Suprapubic skin (tissue), 4 donors: Measurements from ENCODE around the gene CLSTN2. TPM values are rescaled to one million over a fixed set of nuclear protein-coding genes. Genes with fewer than 3 reads are reported as not detected.

Experiments used
- DNase-seq, 2 donors: peaks; one replicate each; pipeline ENCODE4 v3.0.0-alpha.2; 2019; ENCODE audit warnings: low spot score in 2 of 2
- H3K27ac ChIP-seq: fragments of 200-600 bp; sonication (generic); one replicate; pipeline ENCODE4 v1.5.1; 2019
- H3K27me3 ChIP-seq: fragments of 200-600 bp; sonication (generic); one replicate; pipeline ENCODE4 v1.5.1; 2019
- H3K36me3 ChIP-seq: fragments of 200-600 bp; sonication (generic); one replicate; pipeline ENCODE4 v1.5.1; 2019
- H3K4me1 ChIP-seq: fragments of 200-600 bp; sonication (generic); one replicate; pipeline ENCODE4 v1.5.1; 2019
- H3K4me3 ChIP-seq: fragments of 200-600 bp; sonication (generic); one replicate; pipeline ENCODE4 v1.5.1; 2019; ENCODE audit warnings: mild to moderate bottlenecking
- H3K9me3 ChIP-seq: fragments of 200-600 bp; sonication (generic); one replicate; pipeline ENCODE4 v1.5.1; 2019
- EP300 ChIP-seq: sonication (generic); formaldehyde crosslinking; IDR thresholded peaks from one replicate; pipeline ENCODE4 v1.6.1; 2017; ENCODE audit warnings: antibody characterized with exemption
- POLR2A ChIP-seq, 2 donors: fragments of 450-650 bp; IDR thresholded peaks; one replicate each; pipeline ENCODE4 v1.6.1; 2017; ENCODE audit warnings: antibody characterized with exemption in 2 of 2, mild to moderate bottlenecking in 2 of 2, moderate library complexity in 2 of 2
- POLR2AphosphoS5 ChIP-seq, 3 donors: sonication (generic); formaldehyde crosslinking; IDR thresholded peaks; one replicate each; pipeline ENCODE4 v1.6.1; 2017; ENCODE audit warnings: antibody characterized with exemption in 3 of 3
- WGBS: methylation state at CpG from one replicate; pipeline ENCODE4 v1.1.5; 2018; 5-methylcytosine and 5-hydroxymethylcytosine counted together
- total RNA-seq, 4 donors: library from RNA; depleted of rRNA; stranded (reverse); fragments of >200 nt; gene quantifications; one replicate each; pipeline ENCODE4 v1.1.0, GENCODE V29; 2016
- TF ChIP-seq, protein P1 (sequence below), 2 donors: fragments of 200-600 bp in 1 of 2; fragments of 450-650 bp in 1 of 2; sonication (generic) in 1 of 2; IDR thresholded peaks; one replicate each; pipeline ENCODE4 v1.5.1; 2016 to 2019; ENCODE audit warnings: antibody characterized with exemption in 2 of 2, mild to moderate bottlenecking in 1 of 2, moderate library complexity in 1 of 2

Gene CLSTN2
- total RNA-seq, 4 donors from 2014 or later, result 4.3 to 14.1 (median 7.4) TPM

DNA sequence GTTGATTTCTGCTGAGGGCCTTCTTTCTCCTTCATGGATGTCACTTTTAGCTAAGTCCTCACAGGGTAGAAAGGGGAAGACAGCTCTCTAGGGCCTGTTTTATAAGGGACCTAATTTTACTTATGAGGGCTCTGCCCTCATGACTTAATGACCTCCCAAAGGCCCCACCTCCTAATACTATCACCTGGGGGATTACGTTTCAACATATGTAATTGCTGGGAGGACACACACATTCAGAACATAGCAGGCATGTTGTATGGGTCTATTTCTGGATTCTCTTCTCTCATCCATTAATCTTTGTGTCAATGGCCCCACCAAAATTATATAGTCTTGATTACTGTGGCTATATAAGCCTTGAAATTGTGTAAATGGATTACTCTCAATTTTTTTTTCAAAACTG, 255.0 kb downstream of the CLSTN2 start:
- Histone ChIP-seq H3K27me3 (no peaks in the 10 kb centered on the region), H3K9me3 (no peaks in the 10 kb centered on the region), H3K4me1 (peaks cover 9% of the 10 kb centered on the region), H3K27ac (no peak overlapping the region), H3K4me3 (no peak overlapping the region), H3K36me3 (no peaks in the 10 kb centered on the region)
- DNase-seq, result no peak
- TF ChIP-seq EP300, result no peak
- no peak for TF ChIP-seq POLR2AphosphoS5 (IDR thresholded peaks at IDR 0.05)
- TF ChIP-seq, protein P1, sequence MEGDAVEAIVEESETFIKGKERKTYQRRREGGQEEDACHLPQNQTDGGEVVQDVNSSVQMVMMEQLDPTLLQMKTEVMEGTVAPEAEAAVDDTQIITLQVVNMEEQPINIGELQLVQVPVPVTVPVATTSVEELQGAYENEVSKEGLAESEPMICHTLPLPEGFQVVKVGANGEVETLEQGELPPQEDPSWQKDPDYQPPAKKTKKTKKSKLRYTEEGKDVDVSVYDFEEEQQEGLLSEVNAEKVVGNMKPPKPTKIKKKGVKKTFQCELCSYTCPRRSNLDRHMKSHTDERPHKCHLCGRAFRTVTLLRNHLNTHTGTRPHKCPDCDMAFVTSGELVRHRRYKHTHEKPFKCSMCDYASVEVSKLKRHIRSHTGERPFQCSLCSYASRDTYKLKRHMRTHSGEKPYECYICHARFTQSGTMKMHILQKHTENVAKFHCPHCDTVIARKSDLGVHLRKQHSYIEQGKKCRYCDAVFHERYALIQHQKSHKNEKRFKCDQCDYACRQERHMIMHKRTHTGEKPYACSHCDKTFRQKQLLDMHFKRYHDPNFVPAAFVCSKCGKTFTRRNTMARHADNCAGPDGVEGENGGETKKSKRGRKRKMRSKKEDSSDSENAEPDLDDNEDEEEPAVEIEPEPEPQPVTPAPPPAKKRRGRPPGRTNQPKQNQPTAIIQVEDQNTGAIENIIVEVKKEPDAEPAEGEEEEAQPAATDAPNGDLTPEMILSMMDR (IDR thresholded peaks at IDR 0.05), result no peak
- TF ChIP-seq POLR2A (IDR thresholded peaks at IDR 0.05), result no peak
- 88% methylated on average over 1 of the region's 1 CpG for WGBS

DNA sequence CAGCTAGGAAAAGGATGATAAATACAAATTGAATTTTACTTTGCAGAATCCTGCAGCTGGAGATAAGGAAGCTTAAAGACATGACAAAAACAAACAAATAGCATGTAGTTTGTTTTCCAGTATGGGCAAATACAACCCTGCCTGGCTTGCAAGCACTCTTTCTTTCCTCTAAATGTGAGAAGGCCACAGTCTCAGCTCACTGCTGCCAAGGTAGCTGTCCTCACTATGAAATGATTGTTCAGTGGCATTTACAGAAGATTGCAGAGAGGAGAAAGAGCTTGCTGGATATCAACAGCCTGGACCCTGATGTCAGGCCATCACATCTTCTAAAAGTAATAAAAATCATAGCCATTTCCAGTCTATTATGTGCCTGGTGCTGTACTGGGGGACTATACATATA, 262.0 kb downstream of the CLSTN2 start:
- Histone ChIP-seq H3K4me3 (no peak overlapping the region), H3K9me3 (no peaks in the 10 kb centered on the region), H3K36me3 (no peaks in the 10 kb centered on the region), H3K27me3 (no peaks in the 10 kb centered on the region), H3K4me1 (no peaks in the 10 kb centered on the region), H3K27ac (no peak overlapping the region)
- TF ChIP-seq POLR2AphosphoS5 (IDR thresholded peaks at IDR 0.05) (no peak), POLR2A (IDR thresholded peaks at IDR 0.05) (no peak), EP300 (no peak)
- TF ChIP-seq, protein P1 (IDR thresholded peaks at IDR 0.05), result no peak
- DNase-seq, result no peak

DNA sequence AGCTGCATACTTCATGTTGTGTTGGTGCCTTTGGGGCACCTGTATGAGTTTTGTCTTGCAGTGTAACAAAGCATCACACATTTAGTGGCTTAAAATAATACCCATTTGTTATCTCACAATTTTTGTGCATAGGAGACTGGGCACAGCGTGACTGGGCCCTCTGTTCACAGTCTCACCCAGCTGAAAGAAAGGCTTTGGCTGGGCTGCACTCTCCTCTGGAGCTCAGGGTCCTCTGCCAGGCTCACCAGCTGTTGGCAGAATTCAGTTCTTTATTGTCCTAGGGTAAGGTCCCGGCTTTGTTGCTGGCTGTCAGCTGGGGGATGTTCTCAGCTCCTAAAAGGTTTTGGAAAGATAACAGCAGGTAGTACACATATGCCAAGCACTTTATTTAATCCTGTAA, 263.3 kb downstream of the CLSTN2 start:
- 88% methylated on average over 2 of the region's 2 CpGs for WGBS
- H3K27me3 ChIP-seq, result no peaks in the 10 kb centered on the region
- no peaks in the 10 kb centered on the region for H3K9me3 ChIP-seq
- DNase-seq, result no peak
- H3K36me3 ChIP-seq, result no peaks in the 10 kb centered on the region
- H3K27ac ChIP-seq, result no peak overlapping the region
- no peak for TF ChIP-seq EP300
- TF ChIP-seq, protein P1 (IDR thresholded peaks at IDR 0.05), result no peak
- TF ChIP-seq POLR2A (IDR thresholded peaks at IDR 0.05), result no peak
- no peak for TF ChIP-seq POLR2AphosphoS5 (IDR thresholded peaks at IDR 0.05)
- no peak overlapping the region for H3K4me3 ChIP-seq
- no peaks in the 10 kb centered on the region for H3K4me1 ChIP-seq

DNA sequence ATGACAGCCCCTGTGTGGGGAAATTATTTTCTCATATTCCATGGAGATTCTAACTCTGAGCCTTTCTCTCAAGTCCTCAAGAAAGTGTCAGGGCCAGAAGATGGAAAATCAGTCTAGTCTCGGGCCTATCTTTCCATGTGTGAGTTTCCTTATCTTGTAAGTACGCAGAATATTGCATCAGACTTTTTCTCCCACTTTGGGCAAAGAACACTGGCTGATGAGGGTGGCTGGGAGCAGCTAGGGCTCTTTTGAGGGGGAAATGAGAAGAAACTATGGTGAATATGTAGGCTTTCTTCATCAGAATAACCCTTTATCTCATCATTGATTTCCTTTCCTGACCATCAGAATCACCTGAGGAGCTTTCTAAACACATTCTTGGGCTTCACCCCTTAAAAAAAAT, 264.0 kb downstream of the CLSTN2 start:
- no peak overlapping the region for H3K27ac ChIP-seq
- 96% methylated on average over 2 of the region's 2 CpGs for WGBS
- H3K4me1 ChIP-seq, result no peaks in the 10 kb centered on the region
- TF ChIP-seq POLR2AphosphoS5 (IDR thresholded peaks at IDR 0.05) (no peak), POLR2A (IDR thresholded peaks at IDR 0.05) (no peak), EP300 (no peak)
- TF ChIP-seq, protein P1 (IDR thresholded peaks at IDR 0.05), result no peak
- H3K36me3 ChIP-seq, result no peaks in the 10 kb centered on the region
- no peaks in the 10 kb centered on the region for H3K27me3 ChIP-seq
- no peak overlapping the region for H3K4me3 ChIP-seq
- H3K9me3 ChIP-seq, result no peaks in the 10 kb centered on the region
- no peak for DNase-seq

DNA sequence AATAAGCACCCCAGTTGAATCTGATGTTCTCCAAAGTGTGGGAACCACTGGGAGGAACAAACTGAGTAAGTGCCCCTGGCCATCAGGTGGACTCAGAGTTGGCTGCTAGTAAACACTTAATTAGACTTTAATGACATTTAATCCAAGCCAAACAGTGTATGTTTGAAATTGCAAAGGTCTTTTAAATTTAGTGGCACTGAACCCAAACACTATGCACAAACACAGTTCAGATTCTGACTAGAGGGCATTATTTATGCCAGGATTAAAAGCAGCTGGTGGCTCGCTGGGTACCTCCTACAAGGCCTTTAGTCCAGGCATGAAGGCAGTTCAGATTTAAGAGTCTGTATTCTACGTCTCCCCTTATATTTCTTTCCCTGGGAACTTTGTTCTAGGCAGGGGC, 264.8 kb downstream of the CLSTN2 start:
- H3K27ac ChIP-seq, result no peak overlapping the region
- no peaks in the 10 kb centered on the region for H3K4me1 ChIP-seq
- no peaks in the 10 kb centered on the region for H3K36me3 ChIP-seq
- TF ChIP-seq POLR2A (IDR thresholded peaks at IDR 0.05), result no peak
- TF ChIP-seq POLR2AphosphoS5 (IDR thresholded peaks at IDR 0.05), result no peak
- no peak for TF ChIP-seq EP300
- TF ChIP-seq, protein P1 (IDR thresholded peaks at IDR 0.05), result no peak
- no peak overlapping the region for H3K4me3 ChIP-seq
- WGBS, result 87% methylated on average over 2 of the region's 2 CpGs
- H3K27me3 ChIP-seq, result no peaks in the 10 kb centered on the region
- H3K9me3 ChIP-seq, result no peaks in the 10 kb centered on the region
- no peak for DNase-seq
